Spinal cord (tissue), 10 donors: ENCODE data around the gene FKTN. TPM values are rescaled to one million over a fixed set of nuclear protein-coding genes. Genes with fewer than 3 reads are reported as not detected.

Experiments used
- DNase-seq, 6 donors: peaks; one replicate each; pipeline versions ENCODE4 v3.0.0 to v3.0.0-alpha.2; 2013 to 2015; ENCODE audit warnings: low spot score in 6 of 6, low read depth in 4 of 6
- H3K27ac ChIP-seq: one replicate; pipeline ENCODE4 v1.5.1; 2013; ENCODE audit warnings: low read depth, low read length, control low read depth
- H3K27me3 ChIP-seq: one replicate; pipeline ENCODE4 v1.6.1; 2013; ENCODE audit warnings: low read length; ENCODE audit not compliant: control insufficient read depth, insufficient read depth
- H3K36me3 ChIP-seq: one replicate; pipeline ENCODE4 v1.6.1; 2013; ENCODE audit warnings: low read length; ENCODE audit not compliant: control insufficient read depth, insufficient read depth
- H3K4me1 ChIP-seq: one replicate; pipeline ENCODE4 v1.6.1; 2013; ENCODE audit warnings: low read length; ENCODE audit not compliant: control insufficient read depth, insufficient read depth
- H3K4me3 ChIP-seq: one replicate; pipeline ENCODE4 v1.5.1; 2013; ENCODE audit warnings: low read depth, low read length, control low read depth
- H3K9me3 ChIP-seq: one replicate; pipeline ENCODE4 v1.6.1; 2013; ENCODE audit warnings: low read length; ENCODE audit not compliant: control insufficient read depth, insufficient read depth
- WGBS: methylation state at CpG from one replicate; pipeline ENCODE4 v1.1.5; 2013; ENCODE audit warnings: missing lambda C conversion rate; ENCODE audit not compliant: insufficient coverage; 5-methylcytosine and 5-hydroxymethylcytosine counted together
- polyA plus RNA-seq, 2 donors: library from polyadenylated mRNA; unstranded; fragments of 120-200 nt; gene quantifications; one replicate each; pipeline ENCODE4 v1.2.1, GENCODE V29; 2013; ENCODE audit not compliant: insufficient read length in 2 of 2
- total RNA-seq, 2 donors: library from RNA; depleted of rRNA in 1 of 2; stranded (reverse); fragments of 120-200 nt in 1 of 2; fragments of >200 nt in 1 of 2; gene quantifications; one replicate each; pipeline versions ENCODE4 v1.2.3 to v1.2.4, GENCODE V29; 2013 to 2014
- donor health status: healthy.

The FKTN gene
- total and polyA plus RNA-seq, 4 donors: 20.2 to 37.7 (median 26.1) TPM

GRCh38 chr9:105656131-105656921 is 98.4 kb downstream of the FKTN start:
- under 1% methylated on average over 72 of the region's 75 CpGs for WGBS
- peak in 3 of 6 donors; percentile 25 to 67 (median 56) for DNase-seq

GRCh38 chr9:105658351-105658750 is 100.4 kb downstream of the FKTN start:
- Histone ChIP-seq H3K27ac (no peak overlapping the region), H3K4me3 (no peak overlapping the region), H3K9me3 (no peaks in the 10 kb centered on the region), H3K36me3 (no peaks in the 10 kb centered on the region), H3K4me1 (peaks cover 12% of the 10 kb centered on the region), H3K27me3 (peaks cover 13% of the 10 kb centered on the region)
- WGBS: no CpG with 5 or more reads among the region's 2 CpGs
- DNase-seq: no peak

More at GRCh38 chr9:105656131-105656921, 98.4 kb downstream of the FKTN start:
- Histone ChIP-seq H3K27ac (no peak overlapping the region), H3K4me3 (peak overlapping the region; percentile 48), H3K9me3 (no peaks in the 10 kb centered on the region), H3K27me3 (peaks cover 13% of the 10 kb centered on the region), H3K36me3 (no peaks in the 10 kb centered on the region), H3K4me1 (peaks cover 12% of the 10 kb centered on the region)

DNA sequence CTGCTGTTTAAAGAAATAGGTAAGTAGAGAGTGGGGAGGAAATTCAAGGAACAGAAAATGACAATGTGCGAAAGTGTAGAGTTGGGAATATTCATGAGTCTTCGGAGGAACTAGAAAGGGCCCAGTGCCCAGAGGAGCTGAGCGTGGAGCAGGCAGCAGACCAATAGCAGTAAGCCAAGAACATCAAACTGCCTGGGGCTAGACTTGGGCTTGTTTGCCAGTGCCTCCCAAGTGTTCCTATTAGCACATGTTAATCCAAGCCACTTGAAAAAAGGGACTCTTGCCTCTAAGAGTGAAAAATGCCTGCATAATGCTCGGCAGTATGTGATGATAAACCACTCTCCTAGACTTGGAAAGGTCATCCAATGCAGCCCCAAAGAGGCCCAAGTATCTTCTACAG is 103.1 kb downstream of the FKTN start:
- Histone ChIP-seq H3K4me1 (peaks cover 9% of the 10 kb centered on the region), H3K27me3 (peaks cover 13% of the 10 kb centered on the region), H3K9me3 (no peaks in the 10 kb centered on the region), H3K27ac (no peak overlapping the region), H3K4me3 (no peak overlapping the region), H3K36me3 (no peaks in the 10 kb centered on the region)
- WGBS: 79% methylated on average over 4 of the region's 4 CpGs
- DNase-seq: peak in 1 of 6 donors; percentile 76

GRCh38 chr9:105662184-105663104 is 104.5 kb downstream of the FKTN start, which contains the start of gene TAL2:
TSS of gene TAL2 (plus strand) at chr9:105662457. CDS start at chr9:105662497, 40 bp downstream.
- no peak within 1 kb of the TSS for H3K4me3 ChIP-seq
- no peak for DNase-seq
- no peak within 1 kb of the TSS for H3K27ac ChIP-seq
- no peaks in the 10 kb centered on the region for H3K36me3 ChIP-seq
- H3K4me1 ChIP-seq: no peaks in the 10 kb centered on the region
- H3K27me3 ChIP-seq: peaks cover 1% of the 10 kb centered on the region
- H3K9me3 ChIP-seq: no peaks in the 10 kb centered on the region
- WGBS: 91% methylated on average over 8 of the region's 12 CpGs

- Histone ChIP-seq H3K36me3 (no peaks in the 10 kb centered on the region), H3K27me3 (no peaks in the 10 kb centered on the region), H3K27ac (no peak overlapping the region), H3K4me1 (no peaks in the 10 kb centered on the region), H3K9me3 (no peaks in the 10 kb centered on the region), H3K4me3 (no peak overlapping the region)
- peak in 1 of 6 donors; percentile 51 for DNase-seq
- no CpG with 5 or more reads among the region's 5 CpGs for WGBS
Observed at GRCh38 chr9:105663914-105664313, 106.0 kb downstream of the FKTN start.

GRCh38 chr9:105667867-105668266 is 109.9 kb downstream of the FKTN start:
- H3K27me3 ChIP-seq: no peaks in the 10 kb centered on the region
- no peaks in the 10 kb centered on the region for H3K4me1 ChIP-seq
- no peak overlapping the region for H3K27ac ChIP-seq
- H3K36me3 ChIP-seq: no peaks in the 10 kb centered on the region
- no peak for DNase-seq
- 23% methylated on average over 3 of the region's 4 CpGs for WGBS
- no peaks in the 10 kb centered on the region for H3K9me3 ChIP-seq
- H3K4me3 ChIP-seq: no peak overlapping the region

- Histone ChIP-seq H3K27me3 (no peaks in the 10 kb centered on the region), H3K27ac (no peak overlapping the region), H3K4me1 (no peaks in the 10 kb centered on the region), H3K36me3 (no peaks in the 10 kb centered on the region), H3K4me3 (no peak overlapping the region), H3K9me3 (no peaks in the 10 kb centered on the region)
- 44% methylated on average over 1 of the region's 3 CpGs for WGBS
- no peak for DNase-seq
Observed at GRCh38 chr9:105670315-105670714, 112.4 kb downstream of the FKTN start.

GRCh38 chr9:105670775-105671174 is 112.8 kb downstream of the FKTN start:
- WGBS: no CpG with 5 or more reads among the region's 3 CpGs
- H3K4me3 ChIP-seq: no peak overlapping the region
- H3K27me3 ChIP-seq: no peaks in the 10 kb centered on the region

DNA sequence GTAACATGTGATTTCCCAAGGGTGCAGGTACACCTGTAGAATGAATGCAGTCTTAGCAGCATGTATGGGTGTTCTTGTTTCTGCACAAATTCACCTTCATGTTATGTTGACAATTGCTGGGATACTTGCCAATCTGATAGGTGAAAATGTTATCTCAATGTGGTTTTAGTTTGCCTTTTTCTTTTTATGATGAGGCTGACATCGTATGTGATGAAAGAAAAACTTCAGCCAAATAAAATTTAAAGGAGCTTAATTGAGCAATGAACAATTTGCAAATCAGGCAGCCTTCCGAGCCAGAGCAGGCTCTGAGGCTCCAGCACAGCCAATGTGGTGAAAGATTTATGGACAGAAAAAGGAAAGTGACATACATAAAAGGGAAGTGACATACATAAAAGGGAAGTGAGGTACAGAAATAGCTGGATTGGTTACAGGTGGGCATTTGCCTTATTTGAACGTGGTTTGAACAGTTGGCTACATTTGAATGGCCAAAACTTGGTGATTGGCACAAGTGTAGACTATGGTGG is 114.8 kb downstream of the FKTN start:
- no peaks in the 10 kb centered on the region for H3K4me1 ChIP-seq
- H3K27me3 ChIP-seq: no peaks in the 10 kb centered on the region
- H3K4me3 ChIP-seq: no peak overlapping the region
- H3K36me3 ChIP-seq: no peaks in the 10 kb centered on the region
- no peak overlapping the region for H3K27ac ChIP-seq
- 67% methylated on average over 2 of the region's 3 CpGs for WGBS
- DNase-seq: no peak
- no peaks in the 10 kb centered on the region for H3K9me3 ChIP-seq

More at GRCh38 chr9:105670775-105671174, 112.8 kb downstream of the FKTN start:
- Histone ChIP-seq H3K36me3 (no peaks in the 10 kb centered on the region), H3K9me3 (no peaks in the 10 kb centered on the region), H3K27ac (no peak overlapping the region), H3K4me1 (no peaks in the 10 kb centered on the region)
- DNase-seq: no peak
